ENCODE measurements around the gene MMP20. TPM values are rescaled to one million over a fixed set of nuclear protein-coding genes. Genes with fewer than 3 reads are reported as not detected.

The MMP20 gene
- total and polyA plus RNA-seq, 2 of the 13 experiments (the other 11 are each of a cell fraction or from before 2014, with no cell fraction given) = 0.05 TPM; not detected in 1

DNA sequence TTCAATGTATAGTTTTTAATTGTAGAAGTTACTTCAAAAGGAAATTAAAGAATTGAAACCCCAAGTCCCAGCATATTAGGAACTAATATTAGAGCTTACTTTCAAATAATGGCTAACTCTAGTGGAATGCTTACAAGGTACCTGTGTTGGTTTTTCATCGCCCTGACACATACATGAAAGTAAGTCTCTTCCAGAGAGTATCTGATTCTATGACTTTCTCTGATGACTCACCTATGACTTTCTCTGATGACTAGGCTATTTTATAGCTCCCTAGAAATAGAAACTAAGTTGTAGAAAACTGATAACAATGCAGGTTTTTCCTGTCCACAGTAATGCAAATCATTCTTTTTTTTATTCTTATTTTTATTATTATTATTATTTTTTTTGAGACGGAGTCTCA is 61.0 kb downstream of the MMP20 start:
- Histone ChIP-seq H3K4me1 (ENCODE audit: insufficient read depth, low read length) (no peaks in the 10 kb centered on the region), H3K27me3 (ENCODE audit: control insufficient read depth in 1 of 2, insufficient read depth in 2 of 2, low read length in 2 of 2) (no peaks in the 10 kb centered on the region), H3K79me2 (ENCODE audit: insufficient read depth, low read length) (no peaks in the 10 kb centered on the region), H2AFZ (ENCODE audit: low read length) (no peak overlapping the region), H3K9ac (ENCODE audit: insufficient read depth, low read depth, low read length) (no peak overlapping the region), H3K27ac (ENCODE audit: extremely low read length, insufficient read depth, low read length) (no peak overlapping the region), H3K4me2 (ENCODE audit: low read depth, low read length) (no peak overlapping the region), H3K36me3 (replicated peaks in 1 of 2; ENCODE audit: control insufficient read depth in 1 of 2, insufficient read depth in 2 of 2, low read length in 2 of 2) (no peaks in the 10 kb centered on the region), H3K4me3 (replicated peaks in 1 of 3; ENCODE audit: insufficient read depth in 1 of 3, low read depth in 2 of 3, low read length in 3 of 3) (no peak overlapping the region), H4K20me1 (ENCODE audit: insufficient read depth, low read length) (no peaks in the 10 kb centered on the region), H3K9me3 (ENCODE audit: low read length) (peaks cover 9% of the 10 kb centered on the region; the same call in 1 of the 2 replicates)
- intact Hi-C loops (cut with micrococcal nuclease; ENCODE audit: unreplicated experiment) (no loop called here), in situ Hi-C loops (cut with HindIII; ENCODE audit: extremely low pct_ligation_motif_present, low pct_unique_long_range_greater_than_20kb) (no loop called here)
- CTCF ChIA-PET (ENCODE audit: low intra/inter-chr PET ratio, low total read pairs) = no interaction called here
- POLR2A ChIA-PET = interaction anchor here (1.1 kb wide), 1 partner anchor 17 kb away, joined by 4 read pairs; no protein-coding TSS in a partner anchor
- DNase-seq (ENCODE audit: low spot score) (peak; percentile 27), ATAC-seq (no peak), FAIRE-seq (no peak)
- no TSS peak for BruUV-seq (replicated peaks)
- WGBS (ENCODE audit: low lambda C conversion rate) = 55% methylated on average over 2 of the region's 2 CpGs
- TF ChIP-seq ZSCAN12 (CRISPR knock-in tag; IDR thresholded peaks at IDR 0.05) (no peak), EP300 (IDR thresholded peaks at IDR 0.05; ENCODE audit: low read depth in 2 of 2, low read length in 2 of 2) (peak in 1 of 2 experiments; percentile 19; a peak in 1 of 4 replicates), EP300 (CRISPR knock-in tag; IDR thresholded peaks at IDR 0.05; ENCODE audit: borderline replicate concordance) (no peak), ZNF709 (CRISPR knock-in tag; IDR thresholded peaks at IDR 0.05) (no peak), ZNF446 (CRISPR knock-in tag; IDR thresholded peaks at IDR 0.05) (no peak), ZBTB20 (CRISPR knock-in tag; IDR thresholded peaks at IDR 0.05; ENCODE audit: borderline replicate concordance, low read depth) (no peak), KMT2B (CRISPR knock-in tag; IDR thresholded peaks at IDR 0.05) (no peak), XBP1 (CRISPR knock-in tag; IDR thresholded peaks at IDR 0.05) (no peak), NFE2L2 (IDR thresholded peaks at IDR 0.05; ENCODE audit: low read length) (peak; percentile 61; the same call in 1 of the 2 replicates), ATF1 (CRISPR knock-in tag; IDR thresholded peaks at IDR 0.05) (no peak), FOSL2 (CRISPR knock-in tag; IDR thresholded peaks at IDR 0.05) (no peak), MAFF (IDR thresholded peaks at IDR 0.05; ENCODE audit: low read depth, low read length) (peak; percentile 57), ZNF572 (CRISPR knock-in tag; IDR thresholded peaks at IDR 0.05) (no peak), DNMT1 (CRISPR knock-in tag; IDR thresholded peaks at IDR 0.05) (no peak), ZNF615 (CRISPR knock-in tag; IDR thresholded peaks at IDR 0.05; ENCODE audit: borderline replicate concordance) (no peak)
- TF ChIP-seq, protein P1, sequence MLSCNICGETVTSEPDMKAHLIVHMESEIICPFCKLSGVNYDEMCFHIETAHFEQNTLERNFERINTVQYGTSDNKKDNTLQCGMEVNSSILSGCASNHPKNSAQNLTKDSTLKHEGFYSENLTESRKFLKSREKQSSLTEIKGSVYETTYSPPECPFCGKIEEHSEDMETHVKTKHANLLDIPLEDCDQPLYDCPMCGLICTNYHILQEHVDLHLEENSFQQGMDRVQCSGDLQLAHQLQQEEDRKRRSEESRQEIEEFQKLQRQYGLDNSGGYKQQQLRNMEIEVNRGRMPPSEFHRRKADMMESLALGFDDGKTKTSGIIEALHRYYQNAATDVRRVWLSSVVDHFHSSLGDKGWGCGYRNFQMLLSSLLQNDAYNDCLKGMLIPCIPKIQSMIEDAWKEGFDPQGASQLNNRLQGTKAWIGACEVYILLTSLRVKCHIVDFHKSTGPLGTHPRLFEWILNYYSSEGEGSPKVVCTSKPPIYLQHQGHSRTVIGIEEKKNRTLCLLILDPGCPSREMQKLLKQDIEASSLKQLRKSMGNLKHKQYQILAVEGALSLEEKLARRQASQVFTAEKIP (CRISPR knock-in tag; IDR thresholded peaks at IDR 0.05; ENCODE audit: borderline replicate concordance) = no peak
- TF ChIP-seq, protein P2, sequence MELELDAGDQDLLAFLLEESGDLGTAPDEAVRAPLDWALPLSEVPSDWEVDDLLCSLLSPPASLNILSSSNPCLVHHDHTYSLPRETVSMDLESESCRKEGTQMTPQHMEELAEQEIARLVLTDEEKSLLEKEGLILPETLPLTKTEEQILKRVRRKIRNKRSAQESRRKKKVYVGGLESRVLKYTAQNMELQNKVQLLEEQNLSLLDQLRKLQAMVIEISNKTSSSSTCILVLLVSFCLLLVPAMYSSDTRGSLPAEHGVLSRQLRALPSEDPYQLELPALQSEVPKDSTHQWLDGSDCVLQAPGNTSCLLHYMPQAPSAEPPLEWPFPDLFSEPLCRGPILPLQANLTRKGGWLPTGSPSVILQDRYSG (CRISPR knock-in tag; IDR thresholded peaks at IDR 0.05) = no peak
- TF ChIP-seq, protein P3, sequence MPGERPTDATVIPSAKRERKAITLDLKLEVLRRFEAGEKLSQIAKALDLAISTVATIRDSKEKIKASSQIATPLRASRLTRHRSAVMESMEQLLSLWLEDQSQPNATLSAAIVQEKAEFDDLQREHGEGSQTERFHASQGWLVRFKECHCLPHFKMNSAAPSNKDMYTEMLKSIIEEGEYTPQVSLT (CRISPR knock-in tag; IDR thresholded peaks at IDR 0.05; ENCODE audit: borderline replicate concordance, low read depth) = no peak
- TF ChIP-seq, protein P4, sequence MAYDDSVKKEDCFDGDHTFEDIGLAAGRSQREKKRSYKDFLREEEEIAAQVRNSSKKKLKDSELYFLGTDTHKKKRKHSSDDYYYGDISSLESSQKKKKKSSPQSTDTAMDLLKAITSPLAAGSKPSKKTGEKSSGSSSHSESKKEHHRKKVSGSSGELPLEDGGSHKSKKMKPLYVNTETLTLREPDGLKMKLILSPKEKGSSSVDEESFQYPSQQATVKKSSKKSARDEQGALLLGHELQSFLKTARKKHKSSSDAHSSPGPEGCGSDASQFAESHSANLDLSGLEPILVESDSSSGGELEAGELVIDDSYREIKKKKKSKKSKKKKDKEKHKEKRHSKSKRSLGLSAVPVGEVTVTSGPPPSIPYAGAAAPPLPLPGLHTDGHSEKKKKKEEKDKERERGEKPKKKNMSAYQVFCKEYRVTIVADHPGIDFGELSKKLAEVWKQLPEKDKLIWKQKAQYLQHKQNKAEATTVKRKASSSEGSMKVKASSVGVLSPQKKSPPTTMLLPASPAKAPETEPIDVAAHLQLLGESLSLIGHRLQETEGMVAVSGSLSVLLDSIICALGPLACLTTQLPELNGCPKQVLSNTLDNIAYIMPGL (CRISPR knock-in tag; IDR thresholded peaks at IDR 0.05; ENCODE audit: borderline replicate concordance in 1 of 2, low read depth in 1 of 2) = no peak
- TF ChIP-seq, protein P5, sequence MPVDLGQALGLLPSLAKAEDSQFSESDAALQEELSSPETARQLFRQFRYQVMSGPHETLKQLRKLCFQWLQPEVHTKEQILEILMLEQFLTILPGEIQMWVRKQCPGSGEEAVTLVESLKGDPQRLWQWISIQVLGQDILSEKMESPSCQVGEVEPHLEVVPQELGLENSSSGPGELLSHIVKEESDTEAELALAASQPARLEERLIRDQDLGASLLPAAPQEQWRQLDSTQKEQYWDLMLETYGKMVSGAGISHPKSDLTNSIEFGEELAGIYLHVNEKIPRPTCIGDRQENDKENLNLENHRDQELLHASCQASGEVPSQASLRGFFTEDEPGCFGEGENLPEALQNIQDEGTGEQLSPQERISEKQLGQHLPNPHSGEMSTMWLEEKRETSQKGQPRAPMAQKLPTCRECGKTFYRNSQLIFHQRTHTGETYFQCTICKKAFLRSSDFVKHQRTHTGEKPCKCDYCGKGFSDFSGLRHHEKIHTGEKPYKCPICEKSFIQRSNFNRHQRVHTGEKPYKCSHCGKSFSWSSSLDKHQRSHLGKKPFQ (CRISPR knock-in tag; IDR thresholded peaks at IDR 0.05; ENCODE audit: insufficient replicate concordance) = no peak

Measured in HepG2 (cell line).